ENCODE data around the gene PRRT3. TPM values are rescaled to one million over a fixed set of nuclear protein-coding genes. Genes with fewer than 3 reads are reported as not detected.
A peak's percentile ranks its signal among the peaks of the same experiment; 100 is the strongest.

The PRRT3 gene
- total and polyA plus RNA-seq, 2 donors (not counting 1 experiment from before 2014, with no cell fraction given) = 3.1 to 3.8 TPM

DNA sequence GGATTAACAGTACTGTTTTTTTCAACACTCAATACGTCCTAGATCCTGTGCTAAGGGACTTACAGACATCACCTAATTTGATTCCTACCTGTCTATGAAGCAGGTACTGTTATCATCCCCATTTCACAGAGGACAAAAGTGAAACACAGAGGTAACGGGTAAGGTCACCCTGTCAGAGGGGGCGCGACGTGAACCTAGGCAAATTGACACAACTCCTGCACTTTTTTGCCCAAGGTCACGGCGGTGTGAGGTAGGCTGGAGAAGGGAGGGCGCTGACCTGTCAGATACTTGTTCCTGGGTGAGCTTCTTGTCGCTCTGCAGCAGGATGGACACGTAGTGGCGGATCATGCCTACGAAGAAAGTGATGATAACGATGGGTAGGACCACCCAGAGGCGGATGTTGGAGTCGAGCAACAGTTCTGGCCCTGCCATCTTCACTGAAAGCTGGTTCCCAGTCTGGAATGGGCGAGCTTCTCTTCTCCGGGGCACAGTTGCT, 34.1 kb upstream of the PRRT3 start:
- Histone ChIP-seq H3K79me2 (ENCODE audit: control insufficient read depth, insufficient read depth, low read length) (peaks cover 38% of the 10 kb centered on the region), H4K20me1 (ENCODE audit: control insufficient read depth, extremely low read depth, insufficient read depth, low read length) (no peaks in the 10 kb centered on the region), H3K36me3 (ENCODE audit: control insufficient read depth, insufficient read depth, low read length) (no peaks in the 10 kb centered on the region), H3K4me2 (ENCODE audit: extremely low read depth, insufficient read depth, low read length) (peak overlapping the region; percentile 89), H3K9ac (ENCODE audit: insufficient read depth, low read length) (peak overlapping the region; percentile 74), H2AFZ (ENCODE audit: low read length) (peak overlapping the region; percentile 75), H3K9me3 (ENCODE audit: control insufficient read depth, insufficient read depth, low read depth, low read length) (no peaks in the 10 kb centered on the region), H3K27me3 (ENCODE audit: control insufficient read depth, insufficient read depth, low read length) (no peaks in the 10 kb centered on the region), H3K4me3 (replicated peaks in 1 of 4; ENCODE audit: control extremely low read depth in 1 of 4, insufficient read depth in 1 of 4, low read depth in 3 of 4, low read length in 4 of 4) (peak overlapping the region; percentile 74 to 100 (median 93)), H3K4me1 (ENCODE audit: control insufficient read depth, extremely low read depth, insufficient read depth, low read length) (peaks cover 11% of the 10 kb centered on the region), H3K27ac (ENCODE audit: insufficient read depth, low read length) (peak overlapping the region; percentile 80)
- no peak for DNase-seq (ENCODE audit: low read depth in 2 of 2)
- TF ChIP-seq, protein P1, sequence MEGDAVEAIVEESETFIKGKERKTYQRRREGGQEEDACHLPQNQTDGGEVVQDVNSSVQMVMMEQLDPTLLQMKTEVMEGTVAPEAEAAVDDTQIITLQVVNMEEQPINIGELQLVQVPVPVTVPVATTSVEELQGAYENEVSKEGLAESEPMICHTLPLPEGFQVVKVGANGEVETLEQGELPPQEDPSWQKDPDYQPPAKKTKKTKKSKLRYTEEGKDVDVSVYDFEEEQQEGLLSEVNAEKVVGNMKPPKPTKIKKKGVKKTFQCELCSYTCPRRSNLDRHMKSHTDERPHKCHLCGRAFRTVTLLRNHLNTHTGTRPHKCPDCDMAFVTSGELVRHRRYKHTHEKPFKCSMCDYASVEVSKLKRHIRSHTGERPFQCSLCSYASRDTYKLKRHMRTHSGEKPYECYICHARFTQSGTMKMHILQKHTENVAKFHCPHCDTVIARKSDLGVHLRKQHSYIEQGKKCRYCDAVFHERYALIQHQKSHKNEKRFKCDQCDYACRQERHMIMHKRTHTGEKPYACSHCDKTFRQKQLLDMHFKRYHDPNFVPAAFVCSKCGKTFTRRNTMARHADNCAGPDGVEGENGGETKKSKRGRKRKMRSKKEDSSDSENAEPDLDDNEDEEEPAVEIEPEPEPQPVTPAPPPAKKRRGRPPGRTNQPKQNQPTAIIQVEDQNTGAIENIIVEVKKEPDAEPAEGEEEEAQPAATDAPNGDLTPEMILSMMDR (conservative IDR thresholded peaks at IDR 0.05 in 1 of 2, IDR thresholded peaks at IDR 0.05 in 1 of 2; ENCODE audit: low read depth in 1 of 2, low read length in 2 of 2) = no peak
- TF ChIP-seq EZH2 (IDR thresholded peaks at IDR 0.05; ENCODE audit: low read length, missing control alignments) = no peak

DNA sequence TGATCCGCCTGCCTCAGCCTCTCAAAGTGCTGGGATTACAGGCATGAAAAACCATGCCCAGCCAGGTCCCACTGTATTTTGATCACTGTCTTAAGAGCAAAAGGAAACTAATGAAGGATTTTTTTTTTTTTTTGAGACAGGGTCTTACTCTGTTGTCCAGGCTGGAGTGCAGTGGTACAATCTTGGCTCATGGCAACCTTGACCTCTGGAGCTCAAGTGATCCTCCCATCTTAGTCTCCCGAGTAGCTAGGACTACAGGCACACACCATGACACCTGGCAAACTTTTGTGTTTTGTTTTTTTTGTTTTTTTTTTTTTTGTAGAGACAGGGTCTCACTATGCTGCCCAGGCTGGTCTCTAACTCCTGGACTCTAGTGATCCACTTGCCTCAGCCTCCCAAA, 28.0 kb upstream of the PRRT3 start:
- no peak overlapping the region for H3K4me3 ChIP-seq (replicated peaks in 1 of 4; ENCODE audit: control extremely low read depth in 1 of 4, insufficient read depth in 1 of 4, low read depth in 3 of 4, low read length in 4 of 4)
- no peak overlapping the region for H3K27ac ChIP-seq (ENCODE audit: insufficient read depth, low read length)
- no peak overlapping the region for H2AFZ ChIP-seq (ENCODE audit: low read length)
- H3K9ac ChIP-seq (ENCODE audit: insufficient read depth, low read length) = no peak overlapping the region
- peaks cover 18% of the 10 kb centered on the region for H3K4me1 ChIP-seq (ENCODE audit: control insufficient read depth, extremely low read depth, insufficient read depth, low read length)
- H3K79me2 ChIP-seq (ENCODE audit: control insufficient read depth, insufficient read depth, low read length) = peaks cover 16% of the 10 kb centered on the region
- no peaks in the 10 kb centered on the region for H3K9me3 ChIP-seq (ENCODE audit: control insufficient read depth, insufficient read depth, low read depth, low read length)
- no peak overlapping the region for H3K4me2 ChIP-seq (ENCODE audit: extremely low read depth, insufficient read depth, low read length)
- no peaks in the 10 kb centered on the region for H3K36me3 ChIP-seq (ENCODE audit: control insufficient read depth, insufficient read depth, low read length)
- TF ChIP-seq EZH2 (IDR thresholded peaks at IDR 0.05; ENCODE audit: low read length, missing control alignments) = no peak
- TF ChIP-seq, protein P1 (conservative IDR thresholded peaks at IDR 0.05 in 1 of 2, IDR thresholded peaks at IDR 0.05 in 1 of 2; ENCODE audit: low read depth in 1 of 2, low read length in 2 of 2) = no peak
- DNase-seq (ENCODE audit: low read depth in 2 of 2) = no peak
- H3K27me3 ChIP-seq (ENCODE audit: control insufficient read depth, insufficient read depth, low read length) = no peaks in the 10 kb centered on the region
- no peaks in the 10 kb centered on the region for H4K20me1 ChIP-seq (ENCODE audit: control insufficient read depth, extremely low read depth, insufficient read depth, low read length)

DNA sequence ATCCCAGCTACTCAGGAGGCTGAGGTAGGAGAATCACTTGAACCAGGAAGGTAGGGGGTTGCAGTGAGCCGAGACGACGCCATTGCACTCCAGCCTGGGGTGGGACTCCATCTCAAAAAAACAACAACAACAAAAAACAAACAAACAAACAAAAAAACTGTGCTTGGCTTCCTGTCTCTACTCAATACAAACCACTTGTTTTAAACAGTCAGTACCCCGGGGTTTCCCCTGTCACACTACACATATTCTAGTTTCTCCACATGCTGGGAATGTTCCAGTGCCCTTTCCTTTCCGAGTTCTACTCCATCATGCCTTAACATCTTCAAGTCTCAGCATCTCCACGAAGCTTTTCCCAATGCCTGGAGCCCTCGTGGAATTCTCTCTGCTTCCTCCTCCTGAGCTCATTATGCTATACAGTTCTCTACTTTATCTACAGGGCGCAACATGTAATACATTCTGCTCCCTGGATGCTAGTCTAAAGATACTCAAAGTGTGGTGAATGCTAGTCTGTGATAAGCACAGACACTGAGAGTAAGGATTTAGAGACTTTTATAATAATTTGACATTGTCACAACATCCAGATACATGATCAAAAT, 26.6 kb upstream of the PRRT3 start:
- Histone ChIP-seq H3K27ac (ENCODE audit: insufficient read depth, low read length) (no peak overlapping the region), H3K27me3 (ENCODE audit: control insufficient read depth, insufficient read depth, low read length) (no peaks in the 10 kb centered on the region)

More for the DNA sequence above, 26.6 kb upstream of the PRRT3 start:
- H3K9ac ChIP-seq (ENCODE audit: insufficient read depth, low read length) = no peak overlapping the region
- no peaks in the 10 kb centered on the region for H3K9me3 ChIP-seq (ENCODE audit: control insufficient read depth, insufficient read depth, low read depth, low read length)
- H2AFZ ChIP-seq (ENCODE audit: low read length) = no peak overlapping the region
- peaks cover 2% of the 10 kb centered on the region for H3K36me3 ChIP-seq (ENCODE audit: control insufficient read depth, insufficient read depth, low read length)
- DNase-seq (ENCODE audit: low read depth in 2 of 2) = no peak
- H3K4me1 ChIP-seq (ENCODE audit: control insufficient read depth, extremely low read depth, insufficient read depth, low read length) = peaks cover 17% of the 10 kb centered on the region
- peaks cover 9% of the 10 kb centered on the region for H3K79me2 ChIP-seq (ENCODE audit: control insufficient read depth, insufficient read depth, low read length)
- no peak overlapping the region for H3K4me3 ChIP-seq (replicated peaks in 1 of 4; ENCODE audit: control extremely low read depth in 1 of 4, insufficient read depth in 1 of 4, low read depth in 3 of 4, low read length in 4 of 4)
- H3K4me2 ChIP-seq (ENCODE audit: extremely low read depth, insufficient read depth, low read length) = no peak overlapping the region
- H4K20me1 ChIP-seq (ENCODE audit: control insufficient read depth, extremely low read depth, insufficient read depth, low read length) = no peaks in the 10 kb centered on the region
- TF ChIP-seq, protein P1 (conservative IDR thresholded peaks at IDR 0.05 in 1 of 2, IDR thresholded peaks at IDR 0.05 in 1 of 2; ENCODE audit: low read depth in 1 of 2, low read length in 2 of 2) = no peak
- TF ChIP-seq EZH2 (IDR thresholded peaks at IDR 0.05; ENCODE audit: low read length, missing control alignments) = no peak

All from fibroblast of lung (primary cell).